ENCODE data around the gene ARHGEF2.

- TF ChIP-seq CTCF (IDR thresholded peaks at IDR 0.05) (no peak), POLR2AphosphoS5 (IDR thresholded peaks at IDR 0.05) (no peak)
Observed at GRCh38 chr1:155925506-155925905, 52.8 kb downstream of the ARHGEF2 start.
